GM12865 (cell line): ENCODE results near the gene VAC14.

ENCODE experiments used
- DNase-seq: peaks from one replicate; pipeline ENCODE4 v3.0.0; 2010; ENCODE audit warnings: low read depth
- H3K4me3 ChIP-seq: 2 replicates; pipeline ENCODE4 v1.5.1; 2011; ENCODE audit warnings: mild to moderate bottlenecking, low read depth, low read length, control low read depth
- TF ChIP-seq, protein P1 (sequence below): IDR thresholded peaks from 2 replicates; pipeline ENCODE4 v1.5.1; 2011; ENCODE audit warnings: low read length, control low read depth, low read depth, inconsistent platforms; ENCODE audit not compliant: insufficient read depth; ENCODE audit errors: missing control alignments

VAC14 gene

DNA sequence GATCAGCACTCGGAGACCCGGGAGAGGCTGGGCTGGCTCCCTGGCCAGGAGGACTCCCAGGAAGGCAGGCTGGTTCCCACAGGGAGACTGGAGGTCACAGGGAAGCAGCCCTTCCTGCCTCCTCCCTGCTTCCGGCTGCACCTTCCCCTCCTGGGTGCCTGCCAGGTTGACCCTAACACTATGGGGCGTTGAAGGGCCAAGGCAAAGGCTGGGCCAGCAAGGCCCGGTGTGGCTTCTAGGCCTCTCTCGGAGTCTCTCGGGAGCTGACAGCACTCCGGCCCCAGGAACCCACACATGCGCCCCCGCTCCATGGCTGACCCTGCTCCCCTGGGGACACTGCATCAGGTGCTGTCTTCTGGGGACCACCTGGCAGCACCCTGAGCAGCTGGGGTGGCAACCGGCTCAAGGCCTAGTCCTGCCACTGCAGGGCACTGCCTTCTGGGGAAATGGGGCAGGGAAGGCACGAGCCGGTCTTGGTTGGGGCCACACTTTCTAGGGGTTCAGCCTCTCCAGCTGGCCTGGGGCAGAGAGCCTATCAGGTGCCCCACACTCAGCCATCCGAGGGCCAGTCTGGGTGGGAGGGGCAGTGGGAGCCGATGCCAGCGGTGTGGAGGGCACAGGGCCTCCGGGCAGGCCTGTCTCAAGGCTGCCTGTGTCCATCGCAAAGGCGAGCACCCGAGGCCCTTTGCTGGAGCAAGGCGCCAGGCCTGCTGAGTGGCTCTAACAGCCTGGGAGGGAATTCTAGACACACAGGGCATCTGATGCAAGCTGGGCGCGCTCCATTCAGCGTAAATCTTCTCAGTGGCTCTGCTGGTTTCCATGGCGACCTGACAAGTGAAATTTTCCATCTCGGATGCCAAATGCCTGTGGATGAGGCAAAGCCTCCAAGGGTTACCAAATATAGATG is 109.5 kb downstream of the VAC14 start:
- TF ChIP-seq, protein P1, sequence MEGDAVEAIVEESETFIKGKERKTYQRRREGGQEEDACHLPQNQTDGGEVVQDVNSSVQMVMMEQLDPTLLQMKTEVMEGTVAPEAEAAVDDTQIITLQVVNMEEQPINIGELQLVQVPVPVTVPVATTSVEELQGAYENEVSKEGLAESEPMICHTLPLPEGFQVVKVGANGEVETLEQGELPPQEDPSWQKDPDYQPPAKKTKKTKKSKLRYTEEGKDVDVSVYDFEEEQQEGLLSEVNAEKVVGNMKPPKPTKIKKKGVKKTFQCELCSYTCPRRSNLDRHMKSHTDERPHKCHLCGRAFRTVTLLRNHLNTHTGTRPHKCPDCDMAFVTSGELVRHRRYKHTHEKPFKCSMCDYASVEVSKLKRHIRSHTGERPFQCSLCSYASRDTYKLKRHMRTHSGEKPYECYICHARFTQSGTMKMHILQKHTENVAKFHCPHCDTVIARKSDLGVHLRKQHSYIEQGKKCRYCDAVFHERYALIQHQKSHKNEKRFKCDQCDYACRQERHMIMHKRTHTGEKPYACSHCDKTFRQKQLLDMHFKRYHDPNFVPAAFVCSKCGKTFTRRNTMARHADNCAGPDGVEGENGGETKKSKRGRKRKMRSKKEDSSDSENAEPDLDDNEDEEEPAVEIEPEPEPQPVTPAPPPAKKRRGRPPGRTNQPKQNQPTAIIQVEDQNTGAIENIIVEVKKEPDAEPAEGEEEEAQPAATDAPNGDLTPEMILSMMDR = no peak
- no peak overlapping the region for H3K4me3 ChIP-seq
- DNase-seq = no peak

DNA sequence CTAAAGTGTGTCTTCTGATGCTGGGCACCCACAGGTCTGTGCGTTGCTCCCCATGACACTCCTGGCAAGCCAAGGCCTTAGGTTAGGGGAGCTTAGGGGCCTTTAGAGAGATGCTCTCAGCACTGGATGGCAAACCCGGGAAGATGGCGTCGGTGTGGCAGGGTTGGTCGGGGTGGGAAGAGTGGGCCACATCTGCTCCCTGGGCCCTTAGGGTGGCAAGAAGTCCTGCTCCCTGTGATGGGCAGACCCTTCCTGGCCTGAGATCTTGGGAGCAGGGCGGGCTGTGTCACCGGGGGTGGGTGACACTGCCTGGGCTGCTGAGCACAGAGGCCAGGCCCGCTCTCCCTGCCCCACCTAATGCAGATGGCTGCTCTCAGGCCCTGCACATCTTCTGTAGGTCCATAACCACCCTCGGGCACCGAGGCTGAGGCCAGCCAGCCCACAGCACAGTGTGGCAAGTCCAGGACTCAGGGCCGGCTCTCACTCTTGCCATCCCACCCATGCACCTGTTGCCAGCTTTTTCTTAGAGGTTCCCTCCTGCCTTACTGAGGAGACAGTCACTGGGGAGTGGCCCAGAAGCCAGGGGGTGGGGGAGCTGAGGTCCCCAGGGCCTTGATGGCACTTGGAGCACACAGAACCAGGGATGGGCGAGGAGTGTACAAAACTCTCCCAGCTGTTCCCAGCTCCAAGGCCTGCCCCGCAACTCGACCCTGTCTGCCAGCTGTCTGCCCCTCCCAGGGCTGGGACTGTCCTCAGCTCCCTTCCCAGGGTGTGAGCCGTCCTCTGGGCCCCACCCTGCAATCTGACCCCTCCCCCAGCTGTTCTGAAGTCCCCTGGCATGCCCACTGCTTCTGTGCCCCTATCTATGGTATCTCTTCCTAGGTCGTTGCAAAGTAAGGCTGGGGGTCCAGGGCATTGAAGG is 110.7 kb downstream of the VAC14 start:
- no peak overlapping the region for H3K4me3 ChIP-seq
- DNase-seq = no peak
- TF ChIP-seq, protein P1 = no peak

DNA sequence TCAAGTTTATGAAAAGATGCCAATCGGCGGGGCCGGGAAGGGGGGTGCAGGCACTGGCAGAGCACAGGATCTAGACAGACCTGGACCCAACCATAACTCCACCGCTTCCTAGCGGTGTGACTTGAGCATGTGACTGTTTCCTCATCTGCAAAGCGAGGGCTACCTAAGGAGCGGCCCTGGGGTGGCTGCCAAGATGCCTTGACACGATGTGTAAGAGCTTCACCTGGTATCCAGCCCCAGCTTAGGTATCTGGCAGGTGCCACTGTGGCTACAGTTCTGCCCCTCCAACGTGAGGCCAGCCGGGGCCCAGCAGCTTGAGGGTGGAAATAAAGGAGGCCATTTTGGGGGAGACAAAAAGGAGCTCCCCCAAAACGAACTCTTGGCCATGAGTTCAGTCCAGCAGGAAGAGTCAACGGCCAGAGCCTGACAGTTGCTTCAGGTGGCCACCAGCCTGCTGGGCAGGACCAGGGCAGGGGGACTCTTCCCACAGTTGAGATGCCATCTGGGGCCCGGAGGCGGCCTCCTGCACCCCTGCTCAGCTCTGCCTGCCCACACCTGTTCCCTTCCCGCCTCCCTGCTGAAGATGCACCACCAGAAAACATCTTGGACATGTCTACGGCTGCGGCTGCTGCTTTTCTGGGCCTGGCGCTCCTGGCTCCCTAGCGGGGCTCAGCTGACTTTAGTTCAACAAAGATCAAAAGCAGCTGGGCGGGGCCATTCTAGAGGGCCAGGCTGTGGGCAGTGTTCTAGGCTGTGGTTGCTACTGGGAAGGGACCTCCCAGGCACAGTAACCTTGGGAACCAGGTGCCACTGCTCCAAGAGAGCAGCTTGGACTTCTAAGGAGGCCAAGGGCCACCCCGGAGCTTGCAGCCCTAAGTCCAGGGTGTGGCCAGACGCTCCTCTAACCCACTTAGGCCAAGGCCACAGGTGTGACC is 111.7 kb downstream of the VAC14 start:
- no peak for DNase-seq
- TF ChIP-seq, protein P1 = no peak
- no peak overlapping the region for H3K4me3 ChIP-seq

DNA sequence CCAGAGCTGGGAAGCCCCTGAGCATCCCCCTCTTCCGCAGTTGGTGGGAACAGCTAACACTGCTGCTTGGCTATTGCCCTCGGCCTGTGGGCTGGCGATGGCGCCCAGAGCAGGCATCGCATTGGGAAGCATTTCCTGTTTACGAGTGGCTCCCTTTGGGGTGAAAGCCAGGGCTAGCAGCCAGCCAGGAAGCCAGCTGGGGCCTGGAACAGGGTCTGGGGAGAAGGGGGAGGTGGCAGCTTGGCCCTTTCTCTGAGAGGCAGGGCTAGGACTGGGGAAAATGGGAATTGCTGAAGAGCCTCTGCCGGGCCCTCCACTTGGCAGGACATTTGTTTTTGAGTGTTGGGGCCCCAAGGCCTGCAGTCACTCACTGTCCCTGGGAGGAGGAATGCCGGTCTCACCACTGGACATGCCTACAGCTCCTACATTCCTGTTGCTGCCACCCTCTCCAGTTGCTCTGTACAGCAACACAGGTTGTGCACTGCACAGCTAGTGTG is 112.7 kb downstream of the VAC14 start:
- TF ChIP-seq, protein P1 = no peak
- no peak overlapping the region for H3K4me3 ChIP-seq
- no peak for DNase-seq

DNA sequence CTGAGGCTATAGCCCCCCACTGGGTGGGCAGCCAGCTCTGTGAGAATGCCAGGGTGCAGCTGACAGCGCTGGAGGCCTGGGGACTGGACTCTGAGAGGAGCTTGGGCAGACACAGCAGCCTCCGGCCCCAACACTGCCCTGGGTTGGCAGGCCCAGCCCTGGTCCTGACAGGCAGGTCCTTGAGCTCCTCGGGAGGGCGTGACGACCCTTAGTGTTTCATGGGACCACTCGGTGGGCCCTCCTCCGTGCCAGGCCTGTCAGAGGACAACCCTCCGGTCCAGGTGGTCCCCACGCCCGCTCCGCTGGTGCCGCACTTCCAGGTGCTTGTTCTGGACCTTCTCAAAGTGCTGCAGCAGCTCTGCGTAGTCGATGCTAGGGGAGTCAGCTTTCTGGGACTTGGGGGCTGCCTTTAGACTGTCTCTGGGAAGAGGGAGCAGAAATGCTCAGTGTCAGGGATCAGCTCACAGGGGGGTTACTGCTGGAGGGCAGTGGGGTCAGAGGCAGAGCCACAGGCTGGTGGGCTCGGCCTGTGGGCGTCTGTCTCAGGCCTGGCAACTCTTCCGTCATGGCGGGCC is 113.2 kb downstream of the VAC14 start:
- DNase-seq = no peak
- H3K4me3 ChIP-seq = no peak overlapping the region
- TF ChIP-seq, protein P1 = no peak

DNA sequence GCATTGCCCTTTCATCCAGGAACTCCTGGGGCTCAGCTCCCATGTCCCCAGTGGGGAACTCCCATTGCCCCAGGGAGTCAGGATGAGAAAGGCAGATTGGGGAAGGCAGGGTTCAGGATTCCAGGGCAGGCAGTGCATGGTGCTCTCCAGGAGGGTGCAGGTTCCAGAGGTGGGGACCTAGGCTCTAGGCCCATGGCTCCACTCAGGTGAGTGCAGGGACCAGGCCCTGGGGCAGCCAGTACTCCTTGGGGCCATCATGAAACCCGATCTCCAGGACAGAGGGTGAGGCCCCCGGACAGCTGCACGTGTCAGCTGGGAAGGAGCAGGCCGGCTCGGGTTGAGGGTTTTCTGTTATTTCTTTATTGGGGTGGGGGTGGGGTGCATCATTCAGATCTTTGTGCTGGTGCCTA is 113.9 kb downstream of the VAC14 start:
- H3K4me3 ChIP-seq = no peak overlapping the region
- DNase-seq = no peak
- TF ChIP-seq, protein P1 = no peak
